Naive thymus-derived CD4-positive, alpha-beta T cell (primary cell): Measurements from ENCODE around the gene RHOBTB1. TPM values are rescaled to one million over a fixed set of nuclear protein-coding genes. Genes with fewer than 3 reads are reported as not detected.

Source experiments
- ATAC-seq: fragments of 150-1000 bp; cut with Tn5 transposase; 2 replicates; pipeline ENCODE4 v1.10.0; 2021; ENCODE audit warnings: mild to moderate bottlenecking, moderate library complexity
- CTCF ChIA-PET: fragments of 350-600 bp; sonication (Branson Sonifier 250); formaldehyde crosslinking; loops from one replicate; lab custom pipeline; 2021; ENCODE audit warnings: antibody characterized with exemption; lab: Charles Lee
- POLR2A ChIA-PET: fragments of 350-600 bp; sonication (Branson Sonifier 250); formaldehyde crosslinking; loops from one replicate; lab custom pipeline; 2021; ENCODE audit warnings: antibody characterized with exemption, inconsistent platforms; lab: Charles Lee
- DNase-seq, 9 donors: peaks; one replicate each; pipeline versions ENCODE4 v3.0.0 to v3.0.0-alpha.2; 2020 to 2022; ENCODE audit warnings: mixed read lengths in 1 of 9
- H3K27ac ChIP-seq: one replicate; pipeline ENCODE4 v1.7.0; 2013; ENCODE audit warnings: mild to moderate bottlenecking, low read depth, low read length, moderate library complexity
- H3K27me3 ChIP-seq, 2 donors: one replicate each; pipeline ENCODE4 v1.7.0; 2013; ENCODE audit warnings: low read length in 2 of 2, mild to moderate bottlenecking in 2 of 2, moderate library complexity in 2 of 2; ENCODE audit not compliant: control insufficient read depth in 2 of 2, insufficient read depth in 2 of 2
- H3K36me3 ChIP-seq, 3 experiments: 1 replicate in 2 of 3; 2 replicates in 1 of 3; pipeline ENCODE4 v1.7.0; 2013; ENCODE audit warnings: low read length in 3 of 3, mild to moderate bottlenecking in 3 of 3, moderate library complexity in 1 of 3; ENCODE audit not compliant: insufficient read depth in 3 of 3, control insufficient read depth in 2 of 3
- H3K4me1 ChIP-seq, 2 donors: one replicate each; pipeline ENCODE4 v1.7.0; 2013; ENCODE audit warnings: low read length in 2 of 2, mild to moderate bottlenecking in 2 of 2, moderate library complexity in 1 of 2; ENCODE audit not compliant: control insufficient read depth in 2 of 2, insufficient read depth in 2 of 2
- H3K4me3 ChIP-seq: 2 replicates; pipeline ENCODE4 v1.7.0; 2013; ENCODE audit warnings: mild to moderate bottlenecking, low read length
- H3K9me3 ChIP-seq, 3 experiments: 1 replicate in 2 of 3; 2 replicates in 1 of 3; pipeline ENCODE4 v1.7.0; 2013; ENCODE audit warnings: low read length in 3 of 3; ENCODE audit not compliant: control insufficient read depth in 2 of 3
- H3K27ac Mint-ChIP-seq, 9 donors: one replicate each; pipeline ENCODE4 v1.8.0; 2020 to 2022; ENCODE audit warnings: mixed read lengths in 9 of 9, mild to moderate bottlenecking in 8 of 9, moderate library complexity in 5 of 9, inconsistent platforms in 2 of 9
- H3K27me3 Mint-ChIP-seq, 5 donors: one replicate each; pipeline ENCODE4 v1.8.0; 2021 to 2022; ENCODE audit warnings: mixed read lengths in 5 of 5, mild to moderate bottlenecking in 1 of 5
- H3K36me3 Mint-ChIP-seq, 5 donors: one replicate each; pipeline ENCODE4 v1.8.0; 2020 to 2022; ENCODE audit warnings: mixed read lengths in 5 of 5, mild to moderate bottlenecking in 3 of 5, inconsistent platforms in 1 of 5
- H3K4me1 Mint-ChIP-seq, 7 donors: one replicate each; pipeline ENCODE4 v1.8.0; 2020 to 2022; ENCODE audit warnings: mixed read lengths in 7 of 7, mild to moderate bottlenecking in 3 of 7, inconsistent platforms in 1 of 7
- H3K4me3 Mint-ChIP-seq, 10 donors: one replicate each; pipeline ENCODE4 v1.8.0; 2020 to 2022; ENCODE audit warnings: mild to moderate bottlenecking in 10 of 10, mixed read lengths in 10 of 10, moderate library complexity in 6 of 10, inconsistent platforms in 2 of 10
- H3K9me3 Mint-ChIP-seq, 11 donors: one replicate each; pipeline ENCODE4 v1.8.0; 2020 to 2022; ENCODE audit warnings: mixed read lengths in 11 of 11, mild to moderate bottlenecking in 4 of 11, inconsistent platforms in 1 of 11, moderate library complexity in 1 of 11
- intact Hi-C, 2 donors: fragments of 100-400 bp; cut with micrococcal nuclease; formaldehyde crosslinking; loops; one replicate each; pipeline ENCODE4 v1.15.1; 2023
- polyA plus RNA-seq, 2 donors: library from polyadenylated mRNA; unstranded; fragments of 300-500 nt; fragmentation: Illumina TruSeq; gene quantifications; one replicate each; pipeline ENCODE4 v1.2.3, GENCODE V29; 2021
- total RNA-seq, 6 experiments: library from RNA in 5 of 6; stranded (reverse) in 5 of 6; gene quantifications; 1 replicate in 5 of 6; 2 replicates in 1 of 6; pipeline ENCODE4 v1.2.3 and lab custom pipeline; 2021 to 2026

RHOBTB1 gene
- total and polyA plus RNA-seq, 7 experiments from 2014 or later: 0.11 to 1.1 (median 0.22) TPM; not detected in 3

DNA sequence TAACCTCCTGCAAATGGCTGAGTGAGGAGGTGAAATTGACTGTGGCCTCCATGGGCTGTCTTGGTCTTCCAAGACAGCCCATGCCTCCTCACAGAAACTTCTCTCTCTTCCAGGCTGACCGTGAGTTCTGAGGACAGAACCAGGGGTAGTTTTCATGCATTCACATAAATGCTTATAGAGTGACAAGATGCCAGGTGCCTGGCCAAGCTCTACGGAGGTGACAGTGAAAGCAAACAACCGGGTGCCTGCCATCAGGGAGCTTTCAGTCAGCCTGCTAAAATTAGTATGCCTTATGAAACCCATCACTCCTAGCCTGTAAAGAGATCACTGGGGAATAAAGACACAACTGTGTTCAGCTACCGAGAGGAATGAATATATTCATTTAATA is 919 bp upstream of the RHOBTB1 start:
- Mint-ChIP-seq H3K4me1 (peaks cover 6 to 17% (median 12%) of the 10 kb centered on the region in 7 donors), H3K4me3 (peak overlapping the region; percentile 41 to 87 (median 79)), H3K27me3 (peaks cover 45 to 89% (median 68%) of the 10 kb centered on the region in 5 donors), H3K9me3 (peaks cover 0 to 4% (median 0%) of the 10 kb centered on the region in 11 donors), H3K27ac (no peak overlapping the region), H3K36me3 (peaks cover 0 to 6% (median 0%) of the 10 kb centered on the region in 5 donors)
- no peak overlapping the region for H3K4me3 ChIP-seq
- intact Hi-C loops: no loop called here
- H3K36me3 ChIP-seq: no peaks in the 10 kb centered on the region
- peaks cover 4 to 9% of the 10 kb centered on the region in 2 donors for H3K27me3 ChIP-seq
- no peak for ATAC-seq
- POLR2A ChIA-PET: no interaction called here
- H3K4me1 ChIP-seq: peaks cover 6 to 9% of the 10 kb centered on the region in 2 donors
- CTCF ChIA-PET: no interaction called here
- DNase-seq: no peak
- H3K9me3 ChIP-seq: no peaks in the 10 kb centered on the region
- no peak overlapping the region for H3K27ac ChIP-seq

DNA sequence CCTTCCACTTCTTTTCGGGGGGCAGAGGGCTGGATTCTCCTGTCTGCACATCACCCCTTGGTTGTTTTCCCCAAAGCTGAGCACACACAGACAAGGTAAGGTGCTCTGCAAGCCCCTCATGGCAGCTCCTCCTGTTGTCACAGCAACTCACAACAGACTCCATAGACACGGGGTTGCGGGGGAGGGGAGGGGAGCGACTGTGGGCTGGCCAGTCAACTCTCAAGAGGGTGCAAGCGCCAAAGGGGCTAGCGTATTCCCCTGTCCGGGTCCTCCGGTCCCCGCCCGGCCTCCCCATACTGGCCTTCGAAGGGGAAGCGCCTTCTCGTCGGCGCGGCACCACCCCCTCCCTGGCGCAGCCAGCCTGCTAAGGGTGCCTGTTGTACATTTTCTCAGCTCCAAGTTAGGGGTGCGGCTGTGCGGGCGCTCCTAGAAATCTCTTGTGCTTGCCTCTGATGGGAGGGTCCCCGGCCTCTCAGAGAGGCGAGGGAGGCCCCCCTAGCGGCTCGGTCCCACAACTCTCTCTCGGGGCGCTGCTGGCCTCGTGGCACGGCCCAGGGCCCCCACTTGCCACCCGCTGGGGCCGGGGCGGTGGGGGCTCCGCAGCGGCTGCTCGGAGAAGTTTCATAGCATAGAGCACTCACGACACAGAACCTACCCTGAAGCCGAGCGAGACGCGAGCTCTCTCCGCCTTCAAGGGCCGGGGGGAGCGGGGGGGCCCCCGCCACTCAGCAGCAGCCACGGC is 498 bp downstream of the RHOBTB1 start:
- Mint-ChIP-seq H3K9me3 (peaks cover 0 to 4% (median 0%) of the 10 kb centered on the region in 11 donors), H3K4me3 (peak overlapping the region in 9 of 10 donors; percentile 30 to 83 (median 60)), H3K4me1 (peaks cover 6 to 17% (median 12%) of the 10 kb centered on the region in 7 donors), H3K27ac (peak overlapping the region in 1 of 9 donors; percentile 59), H3K36me3 (peaks cover 0 to 6% (median 0%) of the 10 kb centered on the region in 5 donors), H3K27me3 (peaks cover 50 to 88% (median 72%) of the 10 kb centered on the region in 5 donors)
- peaks cover 6 to 9% of the 10 kb centered on the region in 2 donors for H3K4me1 ChIP-seq
- no peaks in the 10 kb centered on the region for H3K36me3 ChIP-seq
- no peaks in the 10 kb centered on the region for H3K9me3 ChIP-seq
- ChIA-PET POLR2A (no interaction called here), CTCF (no interaction called here)
- intact Hi-C loops: loop anchor here in 1 of 2 donors (2.0 kb wide), 1 partner anchor 21 kb away; no protein-coding TSS in a partner anchor
- ATAC-seq (peak; percentile 62), DNase-seq (peak in 5 of 9 donors; percentile 5 to 28 (median 9))
- peaks cover 4 to 9% of the 10 kb centered on the region in 2 donors for H3K27me3 ChIP-seq
- H3K4me3 ChIP-seq: peak overlapping the region; percentile 22
- no peak overlapping the region for H3K27ac ChIP-seq

GRCh38 chr10:60942788-60943315 is 1.1 kb downstream of the RHOBTB1 start:
- H3K27me3 ChIP-seq: peaks cover 4 to 9% of the 10 kb centered on the region in 2 donors
- H3K4me3 Mint-ChIP-seq: peak overlapping the region; percentile 30 to 83 (median 58)
- H3K27ac Mint-ChIP-seq: peak overlapping the region in 1 of 9 donors; percentile 59
- H3K4me1 ChIP-seq: peaks cover 6 to 9% of the 10 kb centered on the region in 2 donors
- H3K27ac ChIP-seq: no peak overlapping the region
- H3K36me3 ChIP-seq: no peaks in the 10 kb centered on the region
- peaks cover 0 to 4% (median 0%) of the 10 kb centered on the region in 11 donors for H3K9me3 Mint-ChIP-seq
- H3K4me3 ChIP-seq: no peak overlapping the region
- peak; percentile 57 for ATAC-seq
- intact Hi-C loops: loop anchor here in 1 of 2 donors (2.0 kb wide), 1 partner anchor 22 kb away; no protein-coding TSS in a partner anchor
- H3K27me3 Mint-ChIP-seq: peaks cover 52 to 88% (median 75%) of the 10 kb centered on the region in 5 donors
- no peaks in the 10 kb centered on the region for H3K9me3 ChIP-seq
- DNase-seq: peak in 4 of 9 donors; percentile 6 to 53 (median 12)
- ChIA-PET POLR2A (no interaction called here), CTCF (interaction anchor here (0.6 kb wide), 1 partner anchor 40 kb away, joined by 5 read pairs; no protein-coding TSS in a partner anchor)
- H3K36me3 Mint-ChIP-seq: peaks cover 0 to 6% (median 0%) of the 10 kb centered on the region in 5 donors
- peaks cover 6 to 17% (median 12%) of the 10 kb centered on the region in 7 donors for H3K4me1 Mint-ChIP-seq

DNA sequence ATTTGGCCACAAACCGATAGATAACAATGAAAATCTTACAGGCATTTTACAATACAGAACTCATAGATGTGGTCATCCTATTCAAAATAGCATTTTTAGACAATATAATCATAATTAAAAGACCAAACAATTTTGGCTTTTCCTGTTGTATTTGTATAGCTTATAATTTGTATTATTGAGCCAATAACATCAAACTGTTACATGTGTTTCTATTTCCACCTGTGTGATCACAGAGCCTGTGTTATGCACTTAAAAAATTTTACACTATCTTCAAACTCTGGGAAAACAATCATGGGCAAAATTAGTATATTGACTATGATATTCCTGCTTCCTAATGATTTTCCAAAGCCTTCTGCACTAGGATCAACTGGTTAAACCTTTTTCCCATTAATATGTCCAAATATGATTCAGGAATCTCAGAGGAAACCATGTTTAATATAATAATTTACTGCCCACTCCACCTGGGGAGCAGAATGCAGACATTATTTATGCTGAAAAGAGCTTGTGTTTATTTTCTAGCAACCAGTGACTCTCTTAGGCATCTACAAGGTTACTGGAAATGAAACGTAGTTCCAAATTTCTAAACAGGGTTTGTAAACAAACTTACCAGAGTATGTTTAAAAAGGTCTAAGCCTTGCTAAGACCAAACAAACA is 1.7 kb downstream of the RHOBTB1 start:
- peaks cover 50 to 87% (median 74%) of the 10 kb centered on the region in 5 donors for H3K27me3 Mint-ChIP-seq
- peak overlapping the region in 5 of 10 donors; percentile 30 to 83 (median 57) for H3K4me3 Mint-ChIP-seq
- Histone ChIP-seq H3K9me3 (no peaks in the 10 kb centered on the region), H3K36me3 (no peaks in the 10 kb centered on the region), H3K4me1 (peaks cover 6 to 9% of the 10 kb centered on the region in 2 donors), H3K4me3 (no peak overlapping the region), H3K27ac (no peak overlapping the region), H3K27me3 (peaks cover 4 to 9% of the 10 kb centered on the region in 2 donors)
- intact Hi-C loops: loop anchor here in 1 of 2 donors (2.0 kb wide), 1 partner anchor 23 kb away; no protein-coding TSS in a partner anchor
- no peak overlapping the region for H3K27ac Mint-ChIP-seq
- peaks cover 0 to 4% (median 0%) of the 10 kb centered on the region in 11 donors for H3K9me3 Mint-ChIP-seq
- no peak for ATAC-seq
- DNase-seq: no peak
- CTCF ChIA-PET: interaction anchor here (0.6 kb wide), 1 partner anchor 40 kb away, joined by 5 read pairs; no protein-coding TSS in a partner anchor
- POLR2A ChIA-PET: no interaction called here
- H3K4me1 Mint-ChIP-seq: peaks cover 6 to 17% (median 12%) of the 10 kb centered on the region in 7 donors
- peaks cover 0 to 6% (median 0%) of the 10 kb centered on the region in 5 donors for H3K36me3 Mint-ChIP-seq

DNA sequence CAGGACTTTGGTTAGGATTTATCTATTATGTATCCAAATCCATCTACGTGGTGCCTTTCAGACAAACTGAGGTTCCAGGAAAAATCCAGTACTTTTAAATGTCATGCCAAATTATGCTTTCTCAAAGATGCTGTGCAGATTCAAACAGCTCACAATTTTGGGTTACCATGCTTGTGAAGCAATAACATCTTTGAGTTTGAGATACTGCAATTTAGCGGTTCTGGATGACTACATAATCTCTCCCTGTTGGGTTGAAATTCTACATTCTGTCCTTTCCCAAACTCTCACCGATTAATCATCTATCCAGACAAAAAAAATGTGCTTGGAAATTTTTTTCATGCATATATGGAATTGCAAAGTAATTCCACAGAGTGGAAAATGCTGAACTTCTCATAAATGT is 3.5 kb downstream of the RHOBTB1 start:
- intact Hi-C loops: no loop called here
- peaks cover 34 to 75% (median 60%) of the 10 kb centered on the region in 5 donors for H3K27me3 Mint-ChIP-seq

More for the DNA sequence above, 3.5 kb downstream of the RHOBTB1 start:
- no peaks in the 10 kb centered on the region for H3K9me3 ChIP-seq
- H3K27ac ChIP-seq: no peak overlapping the region
- peaks cover 6 to 9% of the 10 kb centered on the region in 2 donors for H3K4me1 ChIP-seq
- ATAC-seq (no peak), DNase-seq (no peak)
- peaks cover 4 to 9% of the 10 kb centered on the region in 2 donors for H3K27me3 ChIP-seq
- no peaks in the 10 kb centered on the region for H3K36me3 ChIP-seq
- Mint-ChIP-seq H3K9me3 (peaks cover 0 to 4% (median 0%) of the 10 kb centered on the region in 11 donors), H3K4me3 (no peak overlapping the region), H3K4me1 (peaks cover 6 to 17% (median 12%) of the 10 kb centered on the region in 7 donors), H3K27ac (no peak overlapping the region), H3K36me3 (no peaks in the 10 kb centered on the region)
- H3K4me3 ChIP-seq: no peak overlapping the region
- POLR2A ChIA-PET: no interaction called here
- CTCF ChIA-PET: no interaction called here
